Measurements from ENCODE around the gene NCOA1. TPM values are rescaled to one million over a fixed set of nuclear protein-coding genes. Genes with fewer than 3 reads are reported as not detected.
"Not testable (repeated sequence)": the region's sequence is repeated elsewhere in the genome, so short reads cannot be mapped to it uniquely, and the experiment has no call there.

The NCOA1 gene
- total RNA-seq, 1 experiment from 2014 or later = 27.5 TPM

- BruUV-seq (replicated peaks) = no TSS peak
- no peak overlapping the region for H3K4me3 ChIP-seq (ENCODE audit: low read depth, low read length, poor library complexity, severe bottlenecking)
- TF ChIP-seq CTCF (conservative IDR thresholded peaks at IDR 0.05; ENCODE audit: low read depth, low read length) = no peak
- no peak for TF ChIP-seq EZH2 (IDR thresholded peaks at IDR 0.05; ENCODE audit: borderline replicate concordance, low read depth, low read length, poor library complexity, severe bottlenecking)
- peaks cover 10% of the 10 kb centered on the region for H3K4me1 ChIP-seq (ENCODE audit: insufficient read depth, low read length, poor library complexity, severe bottlenecking)
- CTCF ChIA-PET = no interaction called here
- intact Hi-C loops (cut with micrococcal nuclease; ENCODE audit: unreplicated experiment) = no loop called here
- no peaks in the 10 kb centered on the region for H3K9me3 ChIP-seq (ENCODE audit: low read depth, low read length, poor library complexity, severe bottlenecking)
- no peak for DNase-seq (ENCODE audit: low spot score)
- no peaks in the 10 kb centered on the region for H3K27me3 ChIP-seq (replicated peaks; ENCODE audit: insufficient read depth, low read depth, low read length, poor library complexity)
- H3K36me3 ChIP-seq (ENCODE audit: insufficient read depth, low read length, poor library complexity, severe bottlenecking) = peaks cover 48% of the 10 kb centered on the region
- POLR2A ChIA-PET (ENCODE audit: low non-redundant PET) = no interaction called here
- H3K27ac ChIP-seq (ENCODE audit: low read depth, low read length, poor library complexity, severe bottlenecking) = no peak overlapping the region
Measured at GRCh38 chr2:24797644-24798043, 306.6 kb downstream of the NCOA1 start.

DNA sequence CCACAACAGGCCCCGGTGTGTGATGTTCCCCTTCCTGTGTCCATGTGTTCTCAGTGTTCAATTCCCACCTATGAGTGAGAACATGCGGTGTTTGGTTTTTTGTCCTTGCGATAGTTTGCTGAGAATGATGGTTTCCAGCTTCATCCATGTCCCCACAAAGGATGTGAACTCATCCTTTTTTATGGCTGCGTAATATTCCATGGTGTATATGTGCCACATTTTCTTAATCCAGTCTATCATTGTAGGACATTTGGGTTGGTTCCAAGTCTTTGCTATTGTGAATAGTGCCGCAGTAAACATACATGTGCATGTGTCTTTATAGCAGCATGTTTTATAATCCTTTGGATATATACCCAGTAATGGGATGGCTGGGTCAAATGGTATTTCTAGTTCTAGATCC lies 309.4 kb downstream of the NCOA1 start:
- intact Hi-C loops (cut with micrococcal nuclease; ENCODE audit: unreplicated experiment); BruUV-seq (replicated peaks); DNase-seq (ENCODE audit: low spot score): not testable (repeated sequence)

DNA sequence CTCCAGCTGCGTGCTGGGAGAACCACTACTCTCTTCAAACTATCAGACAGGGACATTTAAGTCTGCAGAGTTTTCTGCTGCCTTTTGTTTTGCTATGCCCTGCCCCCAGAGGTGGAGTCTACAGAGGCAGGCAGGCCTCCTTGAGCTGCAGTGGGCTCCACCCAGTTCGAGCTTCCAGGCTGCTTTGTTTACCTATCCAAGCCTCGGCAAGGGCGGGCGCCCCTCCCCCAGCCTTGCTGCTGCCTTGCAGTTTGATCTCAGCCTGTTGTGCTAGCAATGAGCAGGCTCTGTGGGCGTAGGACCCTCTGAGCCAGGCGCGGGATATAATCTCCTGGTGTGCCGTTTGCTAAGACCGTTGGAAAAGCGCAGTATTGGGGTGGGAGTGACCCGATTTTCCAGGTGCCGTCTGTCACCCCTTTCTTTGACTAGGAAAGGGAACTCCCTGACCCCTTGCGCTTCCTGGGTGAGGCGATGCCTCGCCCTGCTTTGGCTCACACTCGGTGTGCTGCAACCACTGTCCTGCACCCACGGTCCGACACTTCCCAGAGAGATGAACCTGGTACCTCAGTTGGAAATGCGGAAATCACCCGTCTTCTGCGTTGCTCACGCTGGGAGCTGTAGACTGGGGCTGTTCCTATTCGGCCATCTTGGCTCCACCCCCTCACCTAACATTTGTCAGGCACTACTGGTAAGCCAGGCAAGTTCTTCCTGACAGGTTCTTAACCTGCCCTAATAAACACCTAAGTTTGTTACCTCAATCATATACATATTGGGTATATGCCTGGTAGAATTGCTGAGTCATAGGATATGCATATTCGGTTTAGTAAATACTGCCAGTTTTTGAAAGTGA lies 315.0 kb downstream of the NCOA1 start:
- POLR2A ChIA-PET (ENCODE audit: low non-redundant PET); H3K9me3 ChIP-seq (ENCODE audit: low read depth, low read length, poor library complexity, severe bottlenecking); intact Hi-C loops (cut with micrococcal nuclease; ENCODE audit: unreplicated experiment); CTCF ChIA-PET; DNase-seq (ENCODE audit: low spot score); H3K27me3 ChIP-seq (replicated peaks; ENCODE audit: insufficient read depth, low read depth, low read length, poor library complexity); H3K4me1 ChIP-seq (ENCODE audit: insufficient read depth, low read length, poor library complexity, severe bottlenecking); H3K4me3 ChIP-seq (ENCODE audit: low read depth, low read length, poor library complexity, severe bottlenecking); BruUV-seq (replicated peaks): not testable (repeated sequence)
- peaks cover 11% of the 10 kb centered on the region for H3K36me3 ChIP-seq (ENCODE audit: insufficient read depth, low read length, poor library complexity, severe bottlenecking)
- H3K27ac ChIP-seq (ENCODE audit: low read depth, low read length, poor library complexity, severe bottlenecking) = peak overlapping the region; percentile 40

More for the DNA sequence above, 309.4 kb downstream of the NCOA1 start:
- H3K27ac ChIP-seq (ENCODE audit: low read depth, low read length, poor library complexity, severe bottlenecking); H3K4me1 ChIP-seq (ENCODE audit: insufficient read depth, low read length, poor library complexity, severe bottlenecking); POLR2A ChIA-PET (ENCODE audit: low non-redundant PET); H3K27me3 ChIP-seq (replicated peaks; ENCODE audit: insufficient read depth, low read depth, low read length, poor library complexity); CTCF ChIA-PET; H3K4me3 ChIP-seq (ENCODE audit: low read depth, low read length, poor library complexity, severe bottlenecking); H3K9me3 ChIP-seq (ENCODE audit: low read depth, low read length, poor library complexity, severe bottlenecking): not testable (repeated sequence)
- H3K36me3 ChIP-seq (ENCODE audit: insufficient read depth, low read length, poor library complexity, severe bottlenecking) = peaks cover 39% of the 10 kb centered on the region

- DNase-seq (ENCODE audit: low spot score) = no peak
- CTCF ChIA-PET = no interaction called here
- peak overlapping the region; percentile 40 for H3K27ac ChIP-seq (ENCODE audit: low read depth, low read length, poor library complexity, severe bottlenecking)
Measured at GRCh38 chr2:24806661-24807036, 315.6 kb downstream of the NCOA1 start.

More at GRCh38 chr2:24806661-24807036, 315.6 kb downstream of the NCOA1 start:
- intact Hi-C loops (cut with micrococcal nuclease; ENCODE audit: unreplicated experiment) = no loop called here
- no peaks in the 10 kb centered on the region for H3K27me3 ChIP-seq (replicated peaks; ENCODE audit: insufficient read depth, low read depth, low read length, poor library complexity)
- POLR2A ChIA-PET (ENCODE audit: low non-redundant PET) = no interaction called here
- TF ChIP-seq CTCF (conservative IDR thresholded peaks at IDR 0.05; ENCODE audit: low read depth, low read length) = no peak
- TF ChIP-seq EZH2 (IDR thresholded peaks at IDR 0.05; ENCODE audit: borderline replicate concordance, low read depth, low read length, poor library complexity, severe bottlenecking) = no peak
- no peak overlapping the region for H3K4me3 ChIP-seq (ENCODE audit: low read depth, low read length, poor library complexity, severe bottlenecking)
- peaks cover 8% of the 10 kb centered on the region for H3K4me1 ChIP-seq (ENCODE audit: insufficient read depth, low read length, poor library complexity, severe bottlenecking)
- H3K9me3 ChIP-seq (ENCODE audit: low read depth, low read length, poor library complexity, severe bottlenecking) = no peaks in the 10 kb centered on the region
- H3K36me3 ChIP-seq (ENCODE audit: insufficient read depth, low read length, poor library complexity, severe bottlenecking) = peaks cover 11% of the 10 kb centered on the region
- BruUV-seq (replicated peaks) = no TSS peak

All from A673 (cell line).